Retinal pigment epithelial cell (primary cell): ENCODE data around the gene SRCAP.

Experiments used
- DNase-seq: peaks from one replicate; pipeline ENCODE4 v3.0.0-alpha.2; 2010; ENCODE audit warnings: low read depth
- H3K4me3 ChIP-seq: 2 replicates; pipeline ENCODE4 v1.5.1; 2011; ENCODE audit warnings: mild to moderate bottlenecking, low read length, control low read depth, moderate library complexity
- CTCF ChIP-seq: conservative IDR thresholded peaks from 2 replicates; pipeline ENCODE4 v1.5.1; 2011; ENCODE audit warnings: low read depth, low read length, control low read depth, inconsistent platforms

The SRCAP gene

GRCh38 chr16:30764816-30765465, 66.0 kb downstream of the SRCAP start:
- H3K4me3 ChIP-seq, result no peak overlapping the region
- DNase-seq, result no peak
- no peak for TF ChIP-seq CTCF

- TF ChIP-seq CTCF, result no peak
- no peak for DNase-seq
- H3K4me3 ChIP-seq, result no peak overlapping the region
Measured at GRCh38 chr16:30766206-30766932, 67.4 kb downstream of the SRCAP start.

- no peak for DNase-seq
- H3K4me3 ChIP-seq, result no peak overlapping the region
- TF ChIP-seq CTCF, result no peak
Measured at GRCh38 chr16:30766933-30767284, 67.9 kb downstream of the SRCAP start.

GRCh38 chr16:30767767-30768465, 68.9 kb downstream of the SRCAP start:
- no peak overlapping the region for H3K4me3 ChIP-seq
- no peak for TF ChIP-seq CTCF
- DNase-seq, result no peak

- H3K4me3 ChIP-seq, result no peak overlapping the region
- no peak for DNase-seq
- no peak for TF ChIP-seq CTCF
Measured at GRCh38 chr16:30768583-30769181, 69.7 kb downstream of the SRCAP start.

- DNase-seq, result no peak
- no peak for TF ChIP-seq CTCF
- no peak overlapping the region for H3K4me3 ChIP-seq
Measured at GRCh38 chr16:30769379-30770089, 70.6 kb downstream of the SRCAP start.
